Mucosa of stomach (tissue), 1 donor: ENCODE measurements around the gene USP7.

Source experiments
- H3K27me3 ChIP-seq: one replicate; pipeline ENCODE4 v1.7.0; 2013; ENCODE audit warnings: mild to moderate bottlenecking, low read length; ENCODE audit not compliant: control insufficient read depth, insufficient read depth
- H3K36me3 ChIP-seq: one replicate; pipeline ENCODE4 v1.7.0; 2013; ENCODE audit warnings: low read length; ENCODE audit not compliant: control insufficient read depth, insufficient read depth
- H3K4me1 ChIP-seq: one replicate; pipeline ENCODE4 v1.7.0; 2013; ENCODE audit warnings: mild to moderate bottlenecking, low read length; ENCODE audit not compliant: control insufficient read depth, insufficient read depth
- H3K4me3 ChIP-seq: one replicate; pipeline ENCODE4 v1.7.0; 2013; ENCODE audit warnings: low read length
- H3K9ac ChIP-seq: one replicate; pipeline ENCODE4 v1.7.0; 2013; ENCODE audit warnings: mild to moderate bottlenecking, low read length, moderate library complexity
- H3K9me3 ChIP-seq: one replicate; pipeline ENCODE4 v1.7.0; 2013; ENCODE audit warnings: mild to moderate bottlenecking, low read length, moderate library complexity; ENCODE audit not compliant: control insufficient read depth
- donor health status: Pancreatic carcinoma.

The USP7 gene

DNA sequence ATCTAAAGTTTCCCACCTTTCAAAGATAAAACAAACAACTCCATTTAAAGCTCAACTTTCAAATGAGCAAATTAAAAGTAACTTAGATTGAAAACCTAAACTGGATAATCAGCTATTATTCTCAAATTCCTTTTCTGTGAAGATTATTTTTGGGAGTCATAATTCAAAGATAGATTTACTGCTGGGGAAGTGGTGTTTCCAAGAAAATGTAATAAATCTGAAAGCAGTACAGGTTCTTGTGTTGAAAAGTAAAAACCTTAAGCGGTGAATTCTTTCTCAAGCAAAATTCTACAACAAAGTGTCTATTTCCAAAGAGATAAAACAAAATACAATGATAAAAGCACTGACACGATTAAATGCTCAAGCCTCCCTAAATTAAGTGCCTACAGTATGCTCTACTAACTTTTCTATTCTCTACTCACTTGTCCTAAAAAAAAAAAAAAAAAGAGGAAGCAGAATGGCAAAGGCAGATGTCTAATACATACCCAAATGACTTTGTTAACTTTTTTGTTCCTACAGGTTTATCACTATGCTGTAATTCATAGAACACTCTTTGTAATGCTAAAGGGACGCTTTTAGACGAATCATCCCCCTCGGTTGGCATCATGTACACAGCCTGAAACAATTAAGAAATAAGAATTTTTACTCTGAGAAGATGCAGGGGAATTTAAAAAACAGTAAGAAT, 47.0 kb downstream of the USP7 start:
- peaks cover 9% of the 10 kb centered on the region for H3K36me3 ChIP-seq
- H3K27me3 ChIP-seq = no peaks in the 10 kb centered on the region
- no peak overlapping the region for H3K4me3 ChIP-seq
- no peaks in the 10 kb centered on the region for H3K9me3 ChIP-seq
- H3K4me1 ChIP-seq = peaks cover 36% of the 10 kb centered on the region
- no peak overlapping the region for H3K9ac ChIP-seq

DNA sequence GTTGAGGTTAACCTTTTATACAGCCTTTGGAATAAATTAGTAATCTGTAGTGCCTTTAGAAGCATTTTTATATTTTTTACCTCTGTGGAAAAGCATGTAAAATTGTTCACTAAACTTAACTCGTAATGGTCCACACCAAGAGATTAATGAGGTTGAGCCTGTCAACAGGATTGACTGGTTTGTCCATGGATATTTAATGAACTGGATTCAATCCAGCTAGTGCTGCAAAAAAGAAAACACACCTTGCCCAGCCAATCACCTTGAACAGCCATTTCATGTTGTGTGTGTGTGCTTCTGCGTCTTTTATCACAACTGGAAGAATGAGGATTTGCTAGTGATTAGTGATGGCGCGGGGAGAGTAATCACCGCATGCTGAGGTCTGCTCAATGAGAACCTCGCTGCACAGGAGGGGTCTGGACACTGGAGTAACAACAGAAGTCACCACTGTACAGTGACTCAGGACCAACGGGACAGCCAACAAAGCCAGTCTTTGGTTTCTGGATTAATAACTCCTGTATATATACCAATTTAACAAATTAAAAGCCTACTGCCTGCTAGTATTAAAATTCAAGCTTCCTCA, 47.9 kb downstream of the USP7 start:
- Histone ChIP-seq H3K4me1 (peaks cover 44% of the 10 kb centered on the region), H3K4me3 (no peak overlapping the region), H3K9me3 (no peaks in the 10 kb centered on the region), H3K9ac (no peak overlapping the region), H3K36me3 (peaks cover 3% of the 10 kb centered on the region), H3K27me3 (no peaks in the 10 kb centered on the region)

DNA sequence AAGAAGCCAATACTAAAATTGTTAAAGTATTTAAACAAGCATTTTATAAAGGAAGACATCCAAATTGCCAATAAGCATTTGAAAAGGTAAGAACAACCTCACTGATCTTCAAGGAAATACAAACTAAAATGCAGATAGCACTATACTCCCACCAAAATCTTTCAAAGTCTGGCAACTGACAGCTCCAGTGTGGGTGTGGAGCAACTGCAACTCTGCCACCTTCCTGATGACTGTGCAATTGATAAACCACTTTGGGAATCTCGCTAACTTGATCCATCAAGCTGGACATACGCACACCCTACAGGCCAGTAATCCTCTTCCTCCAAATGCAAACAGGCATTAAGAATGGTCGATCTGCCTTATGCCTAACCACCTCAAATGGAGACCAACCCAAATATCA, 49.6 kb downstream of the USP7 start:
- peaks cover 53% of the 10 kb centered on the region for H3K4me1 ChIP-seq
- H3K36me3 ChIP-seq = no peaks in the 10 kb centered on the region
- H3K27me3 ChIP-seq = no peaks in the 10 kb centered on the region

DNA sequence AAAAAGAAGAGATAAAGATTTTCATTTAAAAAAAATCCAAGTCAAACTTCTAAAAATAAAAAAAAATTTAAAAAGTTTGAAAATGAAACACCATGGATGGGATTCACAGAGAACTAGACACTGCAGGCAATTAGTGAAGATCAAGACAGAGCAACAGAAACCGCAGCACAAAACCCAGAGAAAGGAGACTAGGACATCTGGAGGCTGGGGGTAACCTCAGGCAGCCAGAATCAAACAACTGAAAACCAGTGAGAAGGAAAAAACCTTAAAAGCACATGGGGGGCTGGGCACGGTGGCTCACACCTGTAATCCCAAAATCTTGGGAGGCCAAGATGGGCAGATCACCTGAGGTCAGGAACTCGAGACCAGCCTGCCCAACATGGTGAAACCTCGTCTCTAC, 50.9 kb downstream of the USP7 start:
- no peak overlapping the region for H3K4me3 ChIP-seq
- no peaks in the 10 kb centered on the region for H3K36me3 ChIP-seq
- H3K9me3 ChIP-seq = no peaks in the 10 kb centered on the region
- H3K27me3 ChIP-seq = no peaks in the 10 kb centered on the region
- H3K9ac ChIP-seq = no peak overlapping the region
- peaks cover 62% of the 10 kb centered on the region for H3K4me1 ChIP-seq

More for the DNA sequence above, 49.6 kb downstream of the USP7 start:
- no peak overlapping the region for H3K9ac ChIP-seq
- no peaks in the 10 kb centered on the region for H3K9me3 ChIP-seq
- no peak overlapping the region for H3K4me3 ChIP-seq

- Histone ChIP-seq H3K9ac (no peak overlapping the region), H3K27me3 (no peaks in the 10 kb centered on the region), H3K4me3 (no peak overlapping the region), H3K36me3 (peaks cover 9% of the 10 kb centered on the region), H3K4me1 (peaks cover 54% of the 10 kb centered on the region), H3K9me3 (no peaks in the 10 kb centered on the region)
Observed at GRCh38 chr16:8910811-8911210, 52.9 kb downstream of the USP7 start.

DNA sequence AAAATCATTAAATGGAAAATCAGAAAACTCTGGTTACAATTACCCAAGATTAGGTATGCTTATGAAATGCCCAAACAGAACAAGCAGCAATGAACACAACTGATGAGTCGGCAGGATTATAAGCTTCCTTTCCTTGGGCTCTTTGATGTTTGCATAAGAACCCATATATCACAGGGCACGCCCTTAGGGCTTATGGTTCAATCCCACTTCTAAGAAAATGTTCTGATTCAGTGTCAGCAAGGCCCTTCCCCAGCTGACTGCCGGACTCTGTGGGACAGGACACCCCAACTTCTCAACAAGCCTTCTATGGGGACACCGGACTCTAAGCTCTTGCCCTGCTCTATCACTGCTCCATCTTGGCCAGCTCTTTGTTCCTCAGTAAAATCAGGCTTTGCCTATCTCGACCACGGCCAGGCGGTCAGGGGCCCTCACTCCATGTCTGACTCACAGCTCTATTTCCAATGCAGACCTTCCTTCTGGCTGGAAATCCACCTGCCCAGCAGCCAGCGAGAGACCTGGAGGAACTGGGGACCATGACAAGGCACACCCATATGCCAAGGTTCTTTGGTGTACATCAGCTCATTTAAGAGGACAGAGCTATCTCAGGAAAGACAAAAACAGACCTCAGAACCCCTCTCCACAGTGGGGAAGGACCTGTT, 54.8 kb downstream of the USP7 start:
- Histone ChIP-seq H3K9me3 (no peaks in the 10 kb centered on the region), H3K36me3 (peaks cover 16% of the 10 kb centered on the region), H3K27me3 (no peaks in the 10 kb centered on the region), H3K4me3 (no peak overlapping the region), H3K4me1 (peaks cover 36% of the 10 kb centered on the region), H3K9ac (no peak overlapping the region)

GRCh38 chr16:8907096-8907495, 56.6 kb downstream of the USP7 start:
- H3K4me3 ChIP-seq = no peak overlapping the region
- peaks cover 28% of the 10 kb centered on the region for H3K4me1 ChIP-seq
- H3K27me3 ChIP-seq = no peaks in the 10 kb centered on the region
- H3K9ac ChIP-seq = no peak overlapping the region
- no peaks in the 10 kb centered on the region for H3K9me3 ChIP-seq
- peaks cover 17% of the 10 kb centered on the region for H3K36me3 ChIP-seq

- Histone ChIP-seq H3K27me3 (no peaks in the 10 kb centered on the region), H3K4me3 (no peak overlapping the region), H3K4me1 (peaks cover 20% of the 10 kb centered on the region), H3K9ac (no peak overlapping the region), H3K36me3 (peaks cover 26% of the 10 kb centered on the region), H3K9me3 (no peaks in the 10 kb centered on the region)
Observed at GRCh38 chr16:8905795-8906591, 57.7 kb downstream of the USP7 start.

DNA sequence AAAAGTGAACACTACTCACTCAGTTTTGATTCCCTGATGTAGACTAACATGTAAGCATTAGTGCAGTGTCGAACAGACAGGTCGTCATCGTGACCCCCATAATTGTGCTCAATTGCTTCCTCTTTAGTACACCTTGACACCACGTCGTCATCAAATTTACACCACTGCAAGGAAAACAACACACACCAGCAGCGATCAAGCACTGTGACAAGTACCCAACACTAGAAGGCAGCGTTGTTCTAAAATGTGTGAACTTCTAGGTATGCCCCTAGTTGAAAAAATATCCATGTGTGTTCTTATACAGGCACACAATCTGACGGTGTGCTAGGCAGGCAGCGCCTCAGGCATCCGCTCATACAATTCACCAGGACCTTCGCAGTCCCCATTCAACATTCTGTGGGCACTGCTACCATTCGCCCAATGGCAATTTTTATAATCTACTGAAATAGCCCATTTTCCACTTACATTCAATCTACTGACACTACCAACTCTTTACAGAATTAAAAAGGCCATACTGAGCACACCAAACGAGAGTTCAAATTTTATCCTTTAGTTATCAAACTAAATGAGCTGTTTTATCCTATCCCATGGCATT, 58.4 kb downstream of the USP7 start:
- Histone ChIP-seq H3K9me3 (no peaks in the 10 kb centered on the region), H3K4me1 (peaks cover 13% of the 10 kb centered on the region), H3K9ac (no peak overlapping the region), H3K36me3 (peaks cover 30% of the 10 kb centered on the region), H3K4me3 (no peak overlapping the region), H3K27me3 (no peaks in the 10 kb centered on the region)

DNA sequence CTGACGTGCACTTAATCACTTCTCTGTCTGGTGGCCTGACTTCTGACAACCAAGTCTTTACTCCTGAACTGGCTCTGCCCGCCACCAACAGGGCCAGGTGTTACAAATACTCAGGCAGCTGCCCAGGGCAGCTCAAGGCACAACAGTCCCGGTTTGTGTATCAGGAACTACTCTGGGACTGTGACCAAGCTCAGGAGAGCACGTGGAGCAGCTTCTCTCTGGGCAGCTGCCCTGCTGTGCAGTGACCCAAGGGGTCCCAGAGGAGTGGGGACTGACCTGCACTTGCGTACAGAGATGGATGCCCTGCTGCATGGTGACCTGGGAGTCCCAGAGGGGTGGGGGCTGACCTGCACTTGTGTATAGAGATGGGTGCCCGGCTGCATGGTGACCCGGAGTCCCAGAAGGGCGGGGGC, 59.7 kb downstream of the USP7 start:
- Histone ChIP-seq H3K4me1 (peaks cover 8% of the 10 kb centered on the region), H3K9me3 (no peaks in the 10 kb centered on the region), H3K4me3 (no peak overlapping the region), H3K27me3 (no peaks in the 10 kb centered on the region), H3K9ac (no peak overlapping the region), H3K36me3 (peaks cover 30% of the 10 kb centered on the region)

GRCh38 chr16:8903004-8903403, 60.7 kb downstream of the USP7 start:
- Histone ChIP-seq H3K4me3 (no peak overlapping the region), H3K9me3 (no peaks in the 10 kb centered on the region), H3K4me1 (no peaks in the 10 kb centered on the region), H3K27me3 (no peaks in the 10 kb centered on the region), H3K9ac (no peak overlapping the region), H3K36me3 (peaks cover 35% of the 10 kb centered on the region)
